Endodermal cell (in vitro differentiated cells): ENCODE measurements around the gene SLIT1. TPM values are rescaled to one million over a fixed set of nuclear protein-coding genes. Genes with fewer than 3 reads are reported as not detected.

Experiments used
- DNase-seq: peaks from one replicate; pipeline ENCODE4 v3.0.0-alpha.2; 2017
- H3K27ac ChIP-seq: 2 replicates; pipeline ENCODE4 v1.5.1; 2013; ENCODE audit warnings: mild to moderate bottlenecking, low read depth, low read length, moderate library complexity
- H3K27me3 ChIP-seq: 2 replicates; pipeline ENCODE4 v1.6.1; 2013; ENCODE audit warnings: mild to moderate bottlenecking, low read length, moderate library complexity; ENCODE audit not compliant: insufficient read depth, control insufficient read depth, poor library complexity, severe bottlenecking
- H3K36me3 ChIP-seq: 2 replicates; pipeline ENCODE4 v1.7.0; 2013; ENCODE audit warnings: mild to moderate bottlenecking, low read length, moderate library complexity; ENCODE audit not compliant: control insufficient read depth, insufficient read depth
- H3K4me1 ChIP-seq: one replicate; pipeline ENCODE4 v1.7.0; 2013; ENCODE audit warnings: low read length; ENCODE audit not compliant: control insufficient read depth, insufficient read depth
- H3K4me3 ChIP-seq: 2 replicates; pipeline ENCODE4 v1.5.1; 2013; ENCODE audit warnings: mild to moderate bottlenecking, low read length, moderate library complexity
- H3K9ac ChIP-seq: 2 replicates; pipeline ENCODE4 v1.6.1; 2013; ENCODE audit warnings: mild to moderate bottlenecking, low read length, moderate library complexity; ENCODE audit not compliant: poor library complexity, severe bottlenecking; ENCODE audit errors: extremely low read depth
- H3K9me3 ChIP-seq: 2 replicates; pipeline ENCODE4 v1.6.1; 2013; ENCODE audit warnings: mild to moderate bottlenecking, low read length, moderate library complexity; ENCODE audit not compliant: control insufficient read depth
- H3K27ac Mint-ChIP-seq: 2 replicates; pipeline ENCODE4 v1.8.0; 2020; ENCODE audit warnings: mixed read lengths
- H3K27me3 Mint-ChIP-seq: 2 replicates; pipeline ENCODE4 v1.8.0; 2021; ENCODE audit warnings: mild to moderate bottlenecking, mixed read lengths; ENCODE audit not compliant: insufficient read depth
- H3K36me3 Mint-ChIP-seq: 2 replicates; pipeline ENCODE4 v1.8.0; 2020; ENCODE audit warnings: low read depth, mixed read lengths
- H3K4me1 Mint-ChIP-seq: 2 replicates; pipeline ENCODE4 v1.8.0; 2020; ENCODE audit warnings: mixed read lengths
- H3K4me3 Mint-ChIP-seq: 2 replicates; pipeline ENCODE4 v1.8.0; 2020; ENCODE audit warnings: mild to moderate bottlenecking, moderate library complexity, mixed read lengths
- H3K9me3 Mint-ChIP-seq: 2 replicates; pipeline ENCODE4 v1.8.0; 2020; ENCODE audit warnings: mild to moderate bottlenecking, mixed read lengths
- CTCF ChIP-seq: fragments of 200-600 bp; sonication (generic); conservative IDR thresholded peaks from 2 replicates; pipeline ENCODE4 v1.5.0; 2021; ENCODE audit warnings: antibody characterized with exemption, mild to moderate bottlenecking
- WGBS, 2 experiments: methylation state at CpG; one replicate each; pipeline versions ENCODE4 v1.1.5 to v1.1.7; 2013; ENCODE audit warnings: missing lambda C conversion rate in 2 of 2, mixed read lengths in 1 of 2; ENCODE audit not compliant: insufficient coverage in 1 of 2, insufficient read length in 1 of 2; 5-methylcytosine and 5-hydroxymethylcytosine counted together
- total RNA-seq, 2 donors: library from RNA; stranded (reverse); fragmentation: NEBNext Ultra II Directional in 1 of 2; extraction: Animal tissue kit (Norgen Biotek cat#: 25700) in 1 of 2; gene quantifications; 2 replicates in 1 of 2; 3 replicates in 1 of 2; pipeline ENCODE4 v1.2.1, GENCODE V29; 2021

The SLIT1 gene
- total RNA-seq, 2 donors from 2014 or later: 0.97 to 2.4 TPM

GRCh38 chr10:97228130-97228774 lies 42.5 kb upstream of the SLIT1 start:
- Histone ChIP-seq H3K27ac (no peak overlapping the region), H3K36me3 (peaks cover 44% of the 10 kb centered on the region), H3K4me1 (peaks cover under 1% of the 10 kb centered on the region), H3K9ac (no peak overlapping the region), H3K27me3 (no peaks in the 10 kb centered on the region), H3K9me3 (no peaks in the 10 kb centered on the region), H3K4me3 (no peak overlapping the region)
- Mint-ChIP-seq H3K27me3 (no peaks in the 10 kb centered on the region), H3K9me3 (no peaks in the 10 kb centered on the region), H3K27ac (no peak overlapping the region), H3K4me3 (no peak overlapping the region), H3K36me3 (peaks cover 9% of the 10 kb centered on the region), H3K4me1 (peaks cover 13% of the 10 kb centered on the region)
- WGBS, 2 experiments: 75 to 95% methylated on average over 1 to 3 of the region's 3 CpGs
- no peak for TF ChIP-seq CTCF
- no peak for DNase-seq

- no peak overlapping the region for H3K4me3 Mint-ChIP-seq
Observed at GRCh38 chr10:97226398-97226797, 40.6 kb upstream of the SLIT1 start.

More at GRCh38 chr10:97226398-97226797, 40.6 kb upstream of the SLIT1 start:
- H3K36me3 ChIP-seq: peaks cover 42% of the 10 kb centered on the region
- H3K9ac ChIP-seq: no peak overlapping the region
- WGBS, 2 experiments: 96 to 100% methylated on average over 1 to 4 of the region's 4 CpGs
- H3K4me1 Mint-ChIP-seq: peaks cover 31% of the 10 kb centered on the region
- DNase-seq: no peak
- no peak for TF ChIP-seq CTCF
- H3K4me1 ChIP-seq: peaks cover 9% of the 10 kb centered on the region
- no peak overlapping the region for H3K4me3 ChIP-seq
- H3K9me3 Mint-ChIP-seq: no peaks in the 10 kb centered on the region
- no peak overlapping the region for H3K27ac ChIP-seq
- peaks cover 9% of the 10 kb centered on the region for H3K36me3 Mint-ChIP-seq
- no peaks in the 10 kb centered on the region for H3K27me3 Mint-ChIP-seq
- H3K27me3 ChIP-seq: no peaks in the 10 kb centered on the region
- no peak overlapping the region for H3K27ac Mint-ChIP-seq
- H3K9me3 ChIP-seq: no peaks in the 10 kb centered on the region
